PC-3 (cell line): ENCODE measurements around the gene CTNNA2.

ENCODE experiments used
- EZH2 ChIP-seq: fragments of 300-600 bp; sonication (generic); IDR thresholded peaks from one replicate; pipeline ENCODE4 v1.6.1; 2017; ENCODE audit warnings: antibody characterized with exemption, mild to moderate bottlenecking, low read length; ENCODE audit not compliant: unreplicated experiment
- TF ChIP-seq, protein P1 (sequence below): fragments of 300-600 bp; sonication (generic); conservative IDR thresholded peaks from 2 replicates; pipeline ENCODE4 v1.5.1; 2017; ENCODE audit warnings: antibody characterized with exemption, low read depth, mild to moderate bottlenecking, low read length

DNA sequence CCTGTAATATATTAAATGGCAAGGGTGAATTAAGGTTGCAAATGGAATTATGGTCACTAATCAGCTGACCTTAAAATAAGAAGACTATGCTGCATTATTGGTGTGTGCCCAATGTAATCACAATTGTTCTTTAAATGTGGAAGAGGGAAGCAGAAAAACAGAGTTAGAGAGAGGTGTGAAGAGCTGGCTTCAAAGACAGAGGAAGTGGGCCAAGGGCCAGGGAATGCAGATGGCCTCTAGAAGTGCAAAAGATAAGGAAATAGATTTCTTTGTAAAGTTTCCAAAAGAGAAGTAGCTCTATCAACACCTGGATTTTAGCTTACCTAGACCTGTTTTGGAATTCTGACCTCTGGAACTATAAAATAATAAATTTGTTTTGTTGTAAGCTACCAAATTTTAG lies 515.7 kb downstream of the CTNNA2 start:
- TF ChIP-seq, protein P1, sequence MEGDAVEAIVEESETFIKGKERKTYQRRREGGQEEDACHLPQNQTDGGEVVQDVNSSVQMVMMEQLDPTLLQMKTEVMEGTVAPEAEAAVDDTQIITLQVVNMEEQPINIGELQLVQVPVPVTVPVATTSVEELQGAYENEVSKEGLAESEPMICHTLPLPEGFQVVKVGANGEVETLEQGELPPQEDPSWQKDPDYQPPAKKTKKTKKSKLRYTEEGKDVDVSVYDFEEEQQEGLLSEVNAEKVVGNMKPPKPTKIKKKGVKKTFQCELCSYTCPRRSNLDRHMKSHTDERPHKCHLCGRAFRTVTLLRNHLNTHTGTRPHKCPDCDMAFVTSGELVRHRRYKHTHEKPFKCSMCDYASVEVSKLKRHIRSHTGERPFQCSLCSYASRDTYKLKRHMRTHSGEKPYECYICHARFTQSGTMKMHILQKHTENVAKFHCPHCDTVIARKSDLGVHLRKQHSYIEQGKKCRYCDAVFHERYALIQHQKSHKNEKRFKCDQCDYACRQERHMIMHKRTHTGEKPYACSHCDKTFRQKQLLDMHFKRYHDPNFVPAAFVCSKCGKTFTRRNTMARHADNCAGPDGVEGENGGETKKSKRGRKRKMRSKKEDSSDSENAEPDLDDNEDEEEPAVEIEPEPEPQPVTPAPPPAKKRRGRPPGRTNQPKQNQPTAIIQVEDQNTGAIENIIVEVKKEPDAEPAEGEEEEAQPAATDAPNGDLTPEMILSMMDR, result no peak
- no peak for TF ChIP-seq EZH2
